Lower leg skin (tissue), 3 donors: ENCODE measurements around the gene STX11.

Source experiments
- CTCF ChIP-seq, 3 donors: fragments of 450-650 bp; IDR thresholded peaks; one replicate each; pipeline ENCODE4 v1.5.1; 2016; ENCODE audit warnings: antibody characterized with exemption in 3 of 3, mild to moderate bottlenecking in 3 of 3, moderate library complexity in 2 of 3
- POLR2A ChIP-seq, 2 donors: fragments of 450-650 bp; IDR thresholded peaks; one replicate each; pipeline ENCODE4 v1.6.1; 2016 to 2017; ENCODE audit warnings: antibody characterized with exemption in 2 of 2, mild to moderate bottlenecking in 1 of 2, moderate library complexity in 1 of 2

- TF ChIP-seq CTCF (IDR thresholded peaks at IDR 0.05) (no peak), POLR2A (IDR thresholded peaks at IDR 0.05) (no peak)
These were observed 65.2 kb downstream of the STX11 start for GRCh38 chr6:144215402-144215931.
